ENCODE results near the gene TMEM198.
A peak's percentile ranks its signal among the peaks of the same experiment; 100 is the strongest.

The TMEM198 gene

DNA sequence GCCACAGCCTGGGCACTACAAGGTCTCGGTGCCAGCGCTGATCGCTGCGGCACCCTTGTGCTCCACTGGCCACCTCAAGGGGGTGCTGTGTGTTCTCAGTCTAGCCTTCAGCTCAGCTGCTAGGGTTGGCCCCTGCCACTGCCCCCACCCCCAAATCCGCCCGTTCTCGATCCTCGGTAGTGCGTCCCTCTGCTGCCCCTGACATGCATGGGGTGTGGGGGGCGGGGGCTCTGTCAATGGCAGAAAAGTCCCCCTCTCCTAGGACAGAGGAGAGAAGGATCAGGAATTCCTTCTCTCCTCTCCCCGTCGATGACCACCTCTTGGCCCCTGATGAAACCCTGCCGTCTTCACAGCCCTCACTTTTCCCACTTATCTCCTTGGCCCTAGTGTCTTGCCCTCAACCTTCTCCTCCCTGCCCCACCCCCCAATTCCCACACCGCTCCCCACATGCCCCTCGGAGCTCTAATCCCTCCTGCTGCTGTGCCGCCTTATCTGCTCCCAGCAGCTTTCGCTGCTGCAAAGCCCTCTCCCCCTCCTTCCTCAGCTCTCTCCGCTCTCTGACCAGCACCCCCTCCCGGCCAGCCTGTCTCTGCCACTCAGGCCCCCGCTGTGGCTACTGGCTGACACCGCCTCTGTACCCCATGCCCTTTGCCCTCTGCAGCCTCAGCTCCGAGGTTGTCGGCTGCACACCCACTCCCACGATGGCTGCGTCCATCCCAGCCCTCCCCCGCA is 33.9 kb upstream of the TMEM198 start:
- peak; percentile 44 for DNase-seq

DNA sequence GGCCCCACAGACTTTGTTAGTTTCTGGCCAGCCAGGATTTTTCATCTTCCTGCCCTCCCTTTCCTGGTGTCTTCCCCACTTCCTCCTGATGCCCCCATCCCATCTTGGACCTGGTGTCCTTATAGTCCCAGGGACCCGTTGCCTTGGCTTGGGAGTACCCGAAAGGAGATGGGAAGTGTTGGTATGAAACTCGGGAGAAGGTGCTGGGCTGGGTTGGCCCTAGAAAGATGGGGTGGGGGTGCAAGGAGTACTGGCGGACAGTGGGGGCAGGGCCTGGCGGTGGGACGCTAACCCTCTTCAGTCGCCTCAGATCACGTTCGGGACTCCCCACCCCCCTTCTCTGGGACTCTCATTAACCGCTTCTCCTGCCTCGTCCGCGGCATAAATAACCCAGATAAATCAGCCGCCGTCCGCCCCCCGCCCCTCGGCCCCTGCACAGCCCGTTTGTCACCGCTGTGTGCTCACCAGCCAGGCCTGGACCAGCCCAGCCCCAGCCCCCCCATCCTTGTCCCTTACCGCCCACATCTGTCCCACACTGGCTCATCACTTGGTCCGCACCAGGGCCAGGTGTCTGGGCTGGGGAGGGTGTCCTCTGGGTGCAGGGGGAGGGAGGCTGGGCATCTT is 33.2 kb upstream of the TMEM198 start:
- DNase-seq = no peak

- DNase-seq = no peak
Observed at GRCh38 chr2:219511547-219512325, 32.1 kb upstream of the TMEM198 start.

GRCh38 chr2:219512524-219513216 is 31.2 kb upstream of the TMEM198 start:
- no peak for DNase-seq

- no peak for DNase-seq
Observed at GRCh38 chr2:219513787-219514186, 30.0 kb upstream of the TMEM198 start.

DNA sequence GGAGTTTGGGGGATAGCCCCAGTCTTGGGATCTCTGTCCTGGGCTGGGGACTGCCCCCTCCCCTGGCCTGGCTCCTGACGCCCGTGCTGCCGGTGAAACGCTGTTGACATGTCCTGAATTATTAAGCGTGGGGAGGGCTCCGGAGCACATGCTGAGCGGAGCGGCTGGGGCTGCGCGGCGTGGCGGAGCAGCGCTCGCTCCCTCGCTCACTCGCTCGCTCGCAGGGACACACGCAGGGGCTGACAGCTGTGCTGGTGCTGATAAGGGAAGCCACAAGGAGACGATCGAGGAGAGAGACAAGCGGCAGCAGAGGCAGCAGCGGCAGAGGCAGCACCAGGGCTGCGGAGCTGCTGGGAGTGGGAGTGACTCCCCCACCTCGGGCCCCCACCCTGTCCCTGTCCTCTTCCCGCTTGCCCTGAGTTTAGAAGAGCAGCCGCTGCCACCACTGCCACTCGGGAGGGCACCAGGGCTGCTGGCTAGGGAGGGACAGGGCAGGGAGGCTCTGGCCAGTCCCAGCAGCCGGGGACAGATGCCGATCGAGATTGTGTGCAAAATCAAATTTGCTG is 29.5 kb upstream of the TMEM198 start, which contains the start of gene ASIC4:
Gene ASIC4, plus strand, starts transcription at position 287 of the 566 bp plus-strand sequence. Its CDS starts 243 bp downstream, at position 530.
- no peak for DNase-seq

GRCh38 chr2:219514836-219515235 is 29.0 kb upstream of the TMEM198 start:
- DNase-seq = no peak

GRCh38 chr2:219515874-219516629 is 27.8 kb upstream of the TMEM198 start:
- no peak for DNase-seq

GRCh38 chr2:219516888-219517287 is 26.9 kb upstream of the TMEM198 start:
- DNase-seq = no peak

DNA sequence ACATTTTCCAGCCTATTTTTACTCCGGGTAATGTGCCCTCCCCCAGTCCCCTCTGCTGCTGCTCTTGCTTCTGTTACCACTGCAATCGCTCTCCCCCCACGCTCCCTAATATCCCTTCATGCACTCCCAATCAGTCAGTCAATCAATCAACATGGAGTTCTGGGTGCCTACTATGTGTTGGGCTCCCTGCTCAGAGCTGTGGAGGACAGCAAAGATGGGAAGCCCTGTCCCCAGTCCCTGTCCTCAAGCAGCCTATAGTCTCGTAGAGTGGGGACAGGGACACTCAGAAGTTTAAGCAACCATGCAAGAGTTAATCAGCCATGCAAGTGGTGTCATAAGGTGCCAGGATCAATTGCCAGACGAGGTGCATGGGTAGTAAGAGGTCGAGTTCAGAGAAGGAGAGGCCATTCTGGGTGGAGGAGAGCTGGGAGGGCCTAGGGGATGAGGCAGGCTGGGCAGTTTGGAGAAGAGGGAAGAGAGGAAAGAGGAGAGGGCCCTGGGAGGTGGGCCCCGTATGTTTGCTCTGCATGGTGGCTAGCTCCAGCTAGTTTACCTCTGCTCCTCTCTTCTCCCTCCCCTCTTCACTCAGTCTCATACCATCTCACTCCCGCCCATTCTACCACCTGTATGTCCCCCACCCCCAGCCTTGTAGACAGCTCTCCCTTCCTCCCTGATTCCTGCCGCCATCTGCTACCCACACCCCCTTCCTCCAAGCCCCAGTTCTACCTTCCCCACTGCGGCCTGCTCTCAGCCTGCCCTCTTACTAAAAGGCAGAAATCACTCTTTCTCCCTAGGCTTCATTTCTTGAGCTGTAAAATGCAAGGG is 25.7 kb upstream of the TMEM198 start:
- DNase-seq = no peak

DNA sequence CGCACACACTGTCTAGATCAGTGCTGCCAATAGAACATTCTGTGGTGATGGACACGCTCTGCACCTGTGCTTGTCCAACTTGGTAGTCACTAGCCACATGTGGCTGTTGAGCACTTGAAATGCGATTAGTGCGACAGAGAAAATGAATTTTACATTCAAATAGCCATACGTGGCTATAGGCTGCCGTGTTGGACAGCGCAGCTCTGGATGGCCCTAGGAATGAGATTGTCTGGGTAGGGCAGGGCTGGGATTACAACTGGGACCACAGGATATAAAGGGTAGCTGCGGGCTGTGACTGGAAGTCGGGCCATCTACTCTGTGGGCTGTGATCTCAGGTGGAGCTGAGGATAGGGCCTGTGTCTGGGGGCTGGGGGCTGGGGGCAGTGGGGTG is 24.3 kb upstream of the TMEM198 start:
- no peak for DNase-seq

- no peak for DNase-seq
Observed at GRCh38 chr2:219520079-219520478, 23.7 kb upstream of the TMEM198 start.

DNA sequence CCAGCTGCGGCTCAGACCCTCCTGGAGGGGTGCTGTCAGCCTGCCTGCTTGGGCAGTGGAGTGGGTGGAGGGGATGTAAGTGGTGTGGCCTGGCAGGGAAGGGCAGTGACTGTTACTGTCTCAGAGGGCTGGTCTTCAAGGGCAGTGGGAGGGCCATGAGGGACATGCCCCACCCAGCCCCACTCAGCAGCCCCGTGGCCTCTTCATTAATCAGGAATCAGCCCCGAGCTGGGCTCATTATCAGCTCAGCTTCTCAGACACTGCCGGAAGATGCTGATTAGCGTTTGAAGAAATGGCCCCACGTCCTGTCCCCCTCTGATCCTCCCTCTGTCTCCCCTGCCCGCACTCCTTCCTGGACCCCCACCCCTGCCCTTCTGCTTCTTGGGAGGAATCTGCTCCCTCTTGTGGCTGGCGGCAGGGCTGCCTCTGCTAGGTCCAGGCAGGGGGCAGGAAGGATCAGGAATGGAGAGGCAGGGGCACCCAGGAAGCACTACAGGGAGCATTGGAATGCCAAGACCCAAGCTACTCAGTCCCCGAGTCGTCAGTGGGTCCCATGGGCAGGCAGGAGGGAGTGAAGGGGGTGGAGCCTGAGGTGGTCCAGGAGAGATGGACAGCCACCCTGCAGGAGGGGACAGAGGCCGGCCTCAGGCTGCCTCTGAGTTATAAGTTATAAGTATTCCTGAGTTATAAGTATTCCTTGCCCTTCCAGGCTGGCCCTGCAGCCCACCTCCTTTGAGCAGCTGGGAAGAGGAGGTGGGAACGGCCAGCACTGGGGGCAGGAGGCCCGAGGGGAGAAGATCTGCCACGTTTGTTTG is 22.6 kb upstream of the TMEM198 start:
- no peak for DNase-seq

GRCh38 chr2:219522111-219523030 is 21.5 kb upstream of the TMEM198 start:
- DNase-seq = no peak

GRCh38 chr2:219523031-219523671 is 20.7 kb upstream of the TMEM198 start:
- DNase-seq = no peak

- no peak for DNase-seq
Observed at GRCh38 chr2:219524817-219525216, 19.0 kb upstream of the TMEM198 start.

DNA sequence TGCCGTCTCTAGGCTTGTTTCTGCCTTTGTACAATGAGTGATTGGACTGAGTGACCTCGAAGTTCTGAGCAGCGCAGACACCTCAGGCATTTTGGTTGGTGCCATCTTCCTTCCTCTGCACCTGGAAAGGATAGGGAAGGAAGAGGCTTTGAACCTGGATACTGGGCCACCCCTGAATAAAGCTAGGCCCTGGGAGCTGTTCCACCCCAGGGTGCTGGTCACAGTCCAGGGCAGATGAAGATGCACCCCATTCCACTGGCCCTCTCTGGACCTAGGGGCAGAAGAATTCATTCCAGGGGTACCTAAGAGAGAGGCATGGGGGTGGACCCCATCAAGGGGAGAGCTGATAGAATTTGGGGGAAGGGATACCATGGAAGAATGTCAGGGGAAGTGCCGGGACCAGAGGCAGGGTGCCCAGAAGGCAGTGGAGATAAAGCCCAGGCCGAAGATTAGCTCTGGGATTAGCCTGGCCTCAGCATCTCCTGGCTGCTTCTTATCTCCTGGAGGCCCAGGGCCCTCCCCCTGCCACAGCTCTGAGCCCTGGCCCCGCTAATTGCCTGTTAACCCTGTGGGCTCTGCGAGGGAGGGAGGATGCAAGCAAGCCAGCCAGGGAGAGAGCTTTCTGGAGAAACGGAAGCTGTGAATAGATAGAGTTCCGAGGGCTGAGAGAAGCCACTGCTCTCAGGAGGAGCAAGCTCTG is 18.1 kb upstream of the TMEM198 start:
- no peak for DNase-seq

All from T-helper 9 cell (primary cell).